Dendritic cell treated with granulocyte-macrophage colony-stimulating factor and Interleukin-4, amounts not matched to agents 40 ng/mL and 50 ng/mL, for 4 days (primary cell): ENCODE data around the gene ANTXRL.
"Not testable (repeated sequence)": the region's sequence is repeated elsewhere in the genome, so short reads cannot be mapped to it uniquely, and the experiment has no call there.

Experiments used
- H3K27ac Mint-ChIP-seq: one replicate; pipeline ENCODE4 v1.8.0; 2022; ENCODE audit warnings: mild to moderate bottlenecking, mixed read lengths
- H3K27me3 Mint-ChIP-seq: one replicate; pipeline ENCODE4 v1.8.0; 2022; ENCODE audit warnings: mild to moderate bottlenecking, mixed read lengths
- H3K36me3 Mint-ChIP-seq: one replicate; pipeline ENCODE4 v1.8.0; 2022; ENCODE audit warnings: low read depth, mixed read lengths
- H3K4me1 Mint-ChIP-seq: one replicate; pipeline ENCODE4 v1.8.0; 2022; ENCODE audit warnings: low read depth, mixed read lengths
- H3K4me3 Mint-ChIP-seq: one replicate; pipeline ENCODE4 v1.8.0; 2022; ENCODE audit warnings: mild to moderate bottlenecking, moderate library complexity, mixed read lengths
- H3K9me3 Mint-ChIP-seq: one replicate; pipeline ENCODE4 v1.8.0; 2022; ENCODE audit warnings: mixed read lengths
- intact Hi-C: fragments of 100-400 bp; cut with micrococcal nuclease; formaldehyde crosslinking; loops from one replicate; pipeline ENCODE4 v1.15.0; 2022

Gene ANTXRL

GRCh38 chr10:46282421-46282831 is 4.4 kb upstream of the ANTXRL start:
- Mint-ChIP-seq H3K4me1 (peaks cover 23% of the 10 kb centered on the region), H3K4me3 (peak overlapping the region; percentile 68), H3K27me3 (peaks cover 37% of the 10 kb centered on the region)
- intact Hi-C loops, H3K36me3 Mint-ChIP-seq, H3K27ac Mint-ChIP-seq, H3K9me3 Mint-ChIP-seq: not testable (repeated sequence)

- Mint-ChIP-seq H3K27ac (no peak overlapping the region), H3K4me3 (peak overlapping the region; percentile 68), H3K9me3 (no peaks in the 10 kb centered on the region), H3K36me3 (no peaks in the 10 kb centered on the region), H3K4me1 (peaks cover 29% of the 10 kb centered on the region), H3K27me3 (peaks cover 37% of the 10 kb centered on the region)
- intact Hi-C loops, result no loop called here
These were observed 3.8 kb upstream of the ANTXRL start for GRCh38 chr10:46282842-46283574.

- peaks cover 36% of the 10 kb centered on the region for H3K4me1 Mint-ChIP-seq
- H3K9me3 Mint-ChIP-seq, result no peaks in the 10 kb centered on the region
- no peaks in the 10 kb centered on the region for H3K36me3 Mint-ChIP-seq
- peaks cover 39% of the 10 kb centered on the region for H3K27me3 Mint-ChIP-seq
- peak overlapping the region; percentile 63 for H3K4me3 Mint-ChIP-seq
- H3K27ac Mint-ChIP-seq, result peak overlapping the region; percentile 6
- intact Hi-C loops, result no loop called here
These were observed 3.1 kb upstream of the ANTXRL start for GRCh38 chr10:46283580-46284285.

- no peaks in the 10 kb centered on the region for H3K9me3 Mint-ChIP-seq
- H3K36me3 Mint-ChIP-seq, result no peaks in the 10 kb centered on the region
- intact Hi-C loops, result no loop called here
- H3K4me3 Mint-ChIP-seq, result peak overlapping the region; percentile 63
- H3K4me1 Mint-ChIP-seq, result peaks cover 41% of the 10 kb centered on the region
- peaks cover 42% of the 10 kb centered on the region for H3K27me3 Mint-ChIP-seq
- peak overlapping the region; percentile 63 for H3K27ac Mint-ChIP-seq
These were observed 2.2 kb upstream of the ANTXRL start for GRCh38 chr10:46284286-46285229.

GRCh38 chr10:46285300-46285699 is 1.5 kb upstream of the ANTXRL start:
- Mint-ChIP-seq H3K4me1 (peaks cover 41% of the 10 kb centered on the region), H3K27me3 (peaks cover 43% of the 10 kb centered on the region), H3K9me3 (no peaks in the 10 kb centered on the region), H3K4me3 (peak overlapping the region; percentile 63), H3K36me3 (no peaks in the 10 kb centered on the region), H3K27ac (peak overlapping the region; percentile 63)
- intact Hi-C loops, result no loop called here

GRCh38 chr10:46285966-46286620 is 704 bp upstream of the ANTXRL start:
- Mint-ChIP-seq H3K27ac (no peak overlapping the region), H3K4me3 (no peak overlapping the region), H3K27me3 (peaks cover 41% of the 10 kb centered on the region), H3K9me3 (no peaks in the 10 kb centered on the region), H3K4me1 (peaks cover 41% of the 10 kb centered on the region), H3K36me3 (no peaks in the 10 kb centered on the region)
- intact Hi-C loops, result no loop called here

GRCh38 chr10:46287846-46288477 is 1.2 kb downstream of the ANTXRL start:
- H3K4me3 Mint-ChIP-seq, result no peak overlapping the region
- no peaks in the 10 kb centered on the region for H3K36me3 Mint-ChIP-seq
- H3K27me3 Mint-ChIP-seq, result peaks cover 41% of the 10 kb centered on the region
- H3K4me1 Mint-ChIP-seq, result peaks cover 40% of the 10 kb centered on the region
- H3K27ac Mint-ChIP-seq, result no peak overlapping the region
- intact Hi-C loops, result no loop called here
- H3K9me3 Mint-ChIP-seq, result no peaks in the 10 kb centered on the region

GRCh38 chr10:46288601-46289206 is 1.9 kb downstream of the ANTXRL start:
- no peaks in the 10 kb centered on the region for H3K36me3 Mint-ChIP-seq
- H3K9me3 Mint-ChIP-seq, result no peaks in the 10 kb centered on the region
- H3K4me3 Mint-ChIP-seq, result no peak overlapping the region
- H3K27me3 Mint-ChIP-seq, result peaks cover 33% of the 10 kb centered on the region
- intact Hi-C loops, result no loop called here
- H3K4me1 Mint-ChIP-seq, result peaks cover 33% of the 10 kb centered on the region
- H3K27ac Mint-ChIP-seq, result no peak overlapping the region

GRCh38 chr10:46289209-46289810 is 2.5 kb downstream of the ANTXRL start:
- intact Hi-C loops, result no loop called here
- Mint-ChIP-seq H3K4me1 (peaks cover 29% of the 10 kb centered on the region), H3K27me3 (peaks cover 27% of the 10 kb centered on the region), H3K9me3 (no peaks in the 10 kb centered on the region), H3K4me3 (no peak overlapping the region), H3K27ac (no peak overlapping the region), H3K36me3 (no peaks in the 10 kb centered on the region)

GRCh38 chr10:46290101-46290886 is 3.5 kb downstream of the ANTXRL start:
- intact Hi-C loops, result no loop called here
- no peaks in the 10 kb centered on the region for H3K9me3 Mint-ChIP-seq
- no peaks in the 10 kb centered on the region for H3K36me3 Mint-ChIP-seq
- H3K27me3 Mint-ChIP-seq, result peaks cover 24% of the 10 kb centered on the region
- peaks cover 32% of the 10 kb centered on the region for H3K4me1 Mint-ChIP-seq
- H3K27ac Mint-ChIP-seq, result no peak overlapping the region
- H3K4me3 Mint-ChIP-seq, result no peak overlapping the region

GRCh38 chr10:46291817-46292572 is 5.2 kb downstream of the ANTXRL start:
- no peaks in the 10 kb centered on the region for H3K36me3 Mint-ChIP-seq
- intact Hi-C loops, result no loop called here
- peak overlapping the region; percentile 16 for H3K27ac Mint-ChIP-seq
- H3K27me3 Mint-ChIP-seq, result peaks cover 20% of the 10 kb centered on the region
- peaks cover 28% of the 10 kb centered on the region for H3K4me1 Mint-ChIP-seq
- no peaks in the 10 kb centered on the region for H3K9me3 Mint-ChIP-seq
- H3K4me3 Mint-ChIP-seq, result no peak overlapping the region
